ENCODE measurements around the gene MAP2K7.

DNA sequence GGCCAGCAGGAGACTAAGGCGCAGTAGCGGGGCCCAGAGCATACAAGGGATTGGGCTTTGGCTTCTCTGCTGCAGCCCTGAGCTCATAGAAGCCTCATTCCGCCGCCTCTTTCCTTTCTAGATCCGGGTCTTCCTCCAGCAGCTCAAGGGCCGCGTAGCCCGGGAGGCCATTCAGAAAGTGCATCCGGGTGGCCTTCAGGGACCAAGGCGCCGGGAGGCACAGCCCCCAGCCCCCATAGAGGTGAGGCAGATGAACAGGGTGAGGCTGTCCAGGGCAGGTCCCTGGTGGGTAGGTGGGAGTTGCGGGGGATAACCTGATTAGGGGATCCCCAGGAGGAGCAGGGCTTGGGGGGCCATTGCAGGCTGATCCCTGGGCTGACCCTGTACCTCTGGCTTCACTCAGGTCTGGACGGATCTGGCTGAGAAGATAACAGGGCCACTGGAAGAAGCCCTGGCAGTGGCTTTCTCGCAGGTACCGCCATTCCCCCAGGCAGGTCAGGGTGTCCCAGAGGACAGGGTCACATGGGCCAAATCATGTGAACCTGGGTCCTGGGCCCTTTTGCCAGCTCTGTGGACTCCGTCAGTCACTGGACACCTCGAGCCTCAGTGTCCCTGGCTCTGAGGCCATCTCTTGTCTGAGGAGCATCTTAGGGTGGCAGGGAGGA lies 17.8 kb downstream of the MAP2K7 start:
- TF ChIP-seq, protein P1, sequence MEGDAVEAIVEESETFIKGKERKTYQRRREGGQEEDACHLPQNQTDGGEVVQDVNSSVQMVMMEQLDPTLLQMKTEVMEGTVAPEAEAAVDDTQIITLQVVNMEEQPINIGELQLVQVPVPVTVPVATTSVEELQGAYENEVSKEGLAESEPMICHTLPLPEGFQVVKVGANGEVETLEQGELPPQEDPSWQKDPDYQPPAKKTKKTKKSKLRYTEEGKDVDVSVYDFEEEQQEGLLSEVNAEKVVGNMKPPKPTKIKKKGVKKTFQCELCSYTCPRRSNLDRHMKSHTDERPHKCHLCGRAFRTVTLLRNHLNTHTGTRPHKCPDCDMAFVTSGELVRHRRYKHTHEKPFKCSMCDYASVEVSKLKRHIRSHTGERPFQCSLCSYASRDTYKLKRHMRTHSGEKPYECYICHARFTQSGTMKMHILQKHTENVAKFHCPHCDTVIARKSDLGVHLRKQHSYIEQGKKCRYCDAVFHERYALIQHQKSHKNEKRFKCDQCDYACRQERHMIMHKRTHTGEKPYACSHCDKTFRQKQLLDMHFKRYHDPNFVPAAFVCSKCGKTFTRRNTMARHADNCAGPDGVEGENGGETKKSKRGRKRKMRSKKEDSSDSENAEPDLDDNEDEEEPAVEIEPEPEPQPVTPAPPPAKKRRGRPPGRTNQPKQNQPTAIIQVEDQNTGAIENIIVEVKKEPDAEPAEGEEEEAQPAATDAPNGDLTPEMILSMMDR (tag by site-specific recombination; IDR thresholded peaks at IDR 0.05) = no peak
- TF ChIP-seq, protein P2, sequence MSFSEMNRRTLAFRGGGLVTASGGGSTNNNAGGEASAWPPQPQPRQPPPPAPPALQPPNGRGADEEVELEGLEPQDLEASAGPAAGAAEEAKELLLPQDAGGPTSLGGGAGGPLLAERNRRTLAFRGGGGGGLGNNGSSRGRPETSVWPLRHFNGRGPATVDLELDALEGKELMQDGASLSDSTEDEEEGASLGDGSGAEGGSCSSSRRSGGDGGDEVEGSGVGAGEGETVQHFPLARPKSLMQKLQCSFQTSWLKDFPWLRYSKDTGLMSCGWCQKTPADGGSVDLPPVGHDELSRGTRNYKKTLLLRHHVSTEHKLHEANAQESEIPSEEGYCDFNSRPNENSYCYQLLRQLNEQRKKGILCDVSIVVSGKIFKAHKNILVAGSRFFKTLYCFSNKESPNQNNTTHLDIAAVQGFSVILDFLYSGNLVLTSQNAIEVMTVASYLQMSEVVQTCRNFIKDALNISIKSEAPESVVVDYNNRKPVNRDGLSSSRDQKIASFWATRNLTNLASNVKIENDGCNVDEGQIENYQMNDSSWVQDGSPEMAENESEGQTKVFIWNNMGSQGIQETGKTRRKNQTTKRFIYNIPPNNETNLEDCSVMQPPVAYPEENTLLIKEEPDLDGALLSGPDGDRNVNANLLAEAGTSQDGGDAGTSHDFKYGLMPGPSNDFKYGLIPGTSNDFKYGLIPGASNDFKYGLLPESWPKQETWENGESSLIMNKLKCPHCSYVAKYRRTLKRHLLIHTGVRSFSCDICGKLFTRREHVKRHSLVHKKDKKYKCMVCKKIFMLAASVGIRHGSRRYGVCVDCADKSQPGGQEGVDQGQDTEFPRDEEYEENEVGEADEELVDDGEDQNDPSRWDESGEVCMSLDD (tag by site-specific recombination; IDR thresholded peaks at IDR 0.05) = no peak
- no peak for TF ChIP-seq ZNF302 (tag by site-specific recombination; IDR thresholded peaks at IDR 0.05; ENCODE audit: low read depth)
- no peak for TF ChIP-seq ZBTB8A (tag by site-specific recombination; IDR thresholded peaks at IDR 0.05)
- no peak for TF ChIP-seq ZNF140 (tag by site-specific recombination; IDR thresholded peaks at IDR 0.05)

Data from HEK293 (cell line).